Upper lobe of left lung (tissue), 4 donors: ENCODE results near the gene MPDZ.

ENCODE experiments used
- POLR2AphosphoS5 ChIP-seq, 2 donors: sonication (generic); formaldehyde crosslinking; IDR thresholded peaks; one replicate each; pipeline ENCODE4 v1.5.1; 2017; ENCODE audit warnings: antibody characterized with exemption in 2 of 2
- TF ChIP-seq, protein P1 (sequence below), 6 experiments: fragments of 450-650 bp in 4 of 6; fragments of 200-600 bp in 2 of 6; sonication (generic) in 2 of 6; IDR thresholded peaks; one replicate each; pipeline ENCODE4 v1.5.1; 2016 to 2019; ENCODE audit warnings: antibody characterized with exemption in 6 of 6

DNA sequence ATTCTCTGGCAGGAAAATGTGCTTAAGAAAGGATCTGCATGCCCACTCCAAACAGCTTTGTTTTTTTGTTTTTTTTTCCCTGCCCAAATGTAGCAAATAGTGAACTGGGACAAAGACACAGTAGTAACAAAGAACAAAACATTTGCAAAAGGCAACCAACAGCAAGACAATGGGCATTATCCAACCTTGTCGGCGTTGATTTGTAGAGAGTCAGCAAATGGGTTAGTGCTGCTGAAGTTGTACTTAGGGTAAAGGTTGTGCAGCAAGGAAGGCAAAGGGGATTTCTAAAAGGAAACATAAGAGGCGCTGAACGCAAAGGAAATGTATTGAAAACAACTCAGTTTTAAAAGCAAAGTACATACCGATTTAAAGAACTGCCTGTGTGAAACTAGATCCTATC, 136.2 kb downstream of the MPDZ start:
- TF ChIP-seq, protein P1, sequence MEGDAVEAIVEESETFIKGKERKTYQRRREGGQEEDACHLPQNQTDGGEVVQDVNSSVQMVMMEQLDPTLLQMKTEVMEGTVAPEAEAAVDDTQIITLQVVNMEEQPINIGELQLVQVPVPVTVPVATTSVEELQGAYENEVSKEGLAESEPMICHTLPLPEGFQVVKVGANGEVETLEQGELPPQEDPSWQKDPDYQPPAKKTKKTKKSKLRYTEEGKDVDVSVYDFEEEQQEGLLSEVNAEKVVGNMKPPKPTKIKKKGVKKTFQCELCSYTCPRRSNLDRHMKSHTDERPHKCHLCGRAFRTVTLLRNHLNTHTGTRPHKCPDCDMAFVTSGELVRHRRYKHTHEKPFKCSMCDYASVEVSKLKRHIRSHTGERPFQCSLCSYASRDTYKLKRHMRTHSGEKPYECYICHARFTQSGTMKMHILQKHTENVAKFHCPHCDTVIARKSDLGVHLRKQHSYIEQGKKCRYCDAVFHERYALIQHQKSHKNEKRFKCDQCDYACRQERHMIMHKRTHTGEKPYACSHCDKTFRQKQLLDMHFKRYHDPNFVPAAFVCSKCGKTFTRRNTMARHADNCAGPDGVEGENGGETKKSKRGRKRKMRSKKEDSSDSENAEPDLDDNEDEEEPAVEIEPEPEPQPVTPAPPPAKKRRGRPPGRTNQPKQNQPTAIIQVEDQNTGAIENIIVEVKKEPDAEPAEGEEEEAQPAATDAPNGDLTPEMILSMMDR (IDR thresholded peaks at IDR 0.05): no peak
- TF ChIP-seq POLR2AphosphoS5 (IDR thresholded peaks at IDR 0.05): no peak
